Measurements from ENCODE around the gene OR5M11. TPM values are rescaled to one million over a fixed set of nuclear protein-coding genes. Genes with fewer than 3 reads are reported as not detected.

Gene OR5M11
- total and polyA plus RNA-seq, 2 donors (not counting 3 experiments of a cell fraction or from before 2014, with no cell fraction given), result not detected

- H3K9me3 ChIP-seq (replicated peaks; ENCODE audit: control insufficient read depth, insufficient read depth, low read length), result peaks cover 3% of the 10 kb centered on the region
- no peaks in the 10 kb centered on the region for H3K36me3 ChIP-seq (ENCODE audit: control insufficient read depth in 2 of 2, extremely low read depth in 1 of 2, insufficient read depth in 2 of 2, low read length in 2 of 2)
- ChIA-PET CTCF (no interaction called here), POLR2A (no interaction called here)
- H3K4me3 ChIP-seq (replicated peaks in 1 of 3; ENCODE audit: insufficient read depth in 1 of 3, low read depth in 1 of 3, low read length in 3 of 3), result no peak overlapping the region
- no peak for DNase-seq (ENCODE audit: low read depth, low spot score)
- dilution Hi-C loops (cut with MboI; ENCODE audit: extremely low pct_ligation_motif_present, low sequenced_read_pairs) (no loop called here), intact Hi-C loops (cut with micrococcal nuclease) (no loop called here)
- no peak overlapping the region for H3K27ac ChIP-seq (ENCODE audit: insufficient read depth, low read depth, low read length)
- H2AFZ ChIP-seq (ENCODE audit: low read depth, low read length), result no peak overlapping the region
- FAIRE-seq, result no peak
- H3K9ac ChIP-seq (replicated peaks; ENCODE audit: extremely low read depth, insufficient read depth, low read length), result no peak overlapping the region
- H3K9me1 ChIP-seq (replicated peaks; ENCODE audit: control insufficient read depth, extremely low read depth, insufficient read depth, low read length), result no peaks in the 10 kb centered on the region
- TF ChIP-seq POLR2AphosphoS5 (IDR thresholded peaks at IDR 0.05; ENCODE audit: insufficient read depth, low read depth, low read length), result no peak
- TF ChIP-seq POLR2A (IDR thresholded peaks at IDR 0.05; ENCODE audit: low read depth, low read length), result no peak
- TF ChIP-seq EZH2 (IDR thresholded peaks at IDR 0.05; ENCODE audit: borderline replicate concordance, low read depth, low read length, severe bottlenecking), result no peak
- TF ChIP-seq, protein P1, sequence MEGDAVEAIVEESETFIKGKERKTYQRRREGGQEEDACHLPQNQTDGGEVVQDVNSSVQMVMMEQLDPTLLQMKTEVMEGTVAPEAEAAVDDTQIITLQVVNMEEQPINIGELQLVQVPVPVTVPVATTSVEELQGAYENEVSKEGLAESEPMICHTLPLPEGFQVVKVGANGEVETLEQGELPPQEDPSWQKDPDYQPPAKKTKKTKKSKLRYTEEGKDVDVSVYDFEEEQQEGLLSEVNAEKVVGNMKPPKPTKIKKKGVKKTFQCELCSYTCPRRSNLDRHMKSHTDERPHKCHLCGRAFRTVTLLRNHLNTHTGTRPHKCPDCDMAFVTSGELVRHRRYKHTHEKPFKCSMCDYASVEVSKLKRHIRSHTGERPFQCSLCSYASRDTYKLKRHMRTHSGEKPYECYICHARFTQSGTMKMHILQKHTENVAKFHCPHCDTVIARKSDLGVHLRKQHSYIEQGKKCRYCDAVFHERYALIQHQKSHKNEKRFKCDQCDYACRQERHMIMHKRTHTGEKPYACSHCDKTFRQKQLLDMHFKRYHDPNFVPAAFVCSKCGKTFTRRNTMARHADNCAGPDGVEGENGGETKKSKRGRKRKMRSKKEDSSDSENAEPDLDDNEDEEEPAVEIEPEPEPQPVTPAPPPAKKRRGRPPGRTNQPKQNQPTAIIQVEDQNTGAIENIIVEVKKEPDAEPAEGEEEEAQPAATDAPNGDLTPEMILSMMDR (IDR thresholded peaks at IDR 0.05; ENCODE audit: extremely low read depth in 1 of 2, insufficient read depth in 1 of 2, low read depth in 1 of 2, low read length in 2 of 2), result no peak
- no peak for TF ChIP-seq JUN (IDR thresholded peaks at IDR 0.05; ENCODE audit: borderline replicate concordance, insufficient read depth, insufficient read length, low read depth)
- TF ChIP-seq MYC (IDR thresholded peaks at IDR 0.05; ENCODE audit: low read depth, low read length), result no peak
- TF ChIP-seq, protein P2, sequence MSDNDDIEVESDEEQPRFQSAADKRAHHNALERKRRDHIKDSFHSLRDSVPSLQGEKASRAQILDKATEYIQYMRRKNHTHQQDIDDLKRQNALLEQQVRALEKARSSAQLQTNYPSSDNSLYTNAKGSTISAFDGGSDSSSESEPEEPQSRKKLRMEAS (IDR thresholded peaks at IDR 0.05; ENCODE audit: insufficient read depth, insufficient read length), result no peak
- TF ChIP-seq FOS (IDR thresholded peaks at IDR 0.05; ENCODE audit: borderline replicate concordance, insufficient read depth, low read length), result no peak
- no peak for TF ChIP-seq GATA2 (IDR thresholded peaks at IDR 0.05; ENCODE audit: insufficient read depth, insufficient read length, low read depth, low read length)
- H3K79me2 ChIP-seq (ENCODE audit: control insufficient read depth, insufficient read depth, low read length), result no peaks in the 10 kb centered on the region
- BruUV-seq (replicated peaks), result no TSS peak
- H3K4me1 ChIP-seq (ENCODE audit: control insufficient read depth, extremely low read depth, insufficient read depth, low read length), result no peaks in the 10 kb centered on the region
- no peaks in the 10 kb centered on the region for H3K27me3 ChIP-seq (ENCODE audit: control insufficient read depth in 2 of 2, insufficient read depth in 2 of 2, low read length in 2 of 2)
- no peak overlapping the region for H3K4me2 ChIP-seq (ENCODE audit: insufficient read depth, low read length)
- H4K20me1 ChIP-seq (replicated peaks; ENCODE audit: control insufficient read depth, extremely low read depth, insufficient read depth, low read length), result no peaks in the 10 kb centered on the region
Measured at GRCh38 chr11:56509439-56509838, 33.6 kb downstream of the OR5M11 start.

All from endothelial cell of umbilical vein (primary cell).